PC-3 (cell line): ENCODE data around the gene SLC38A10. TPM values are rescaled to one million over a fixed set of nuclear protein-coding genes. Genes with fewer than 3 reads are reported as not detected.

Source experiments
- ATAC-seq: fragments of 200-7000 bp; cut with Tn5 transposase; 2 replicates; pipeline ENCODE4 v1.9.1; 2020; ENCODE audit warnings: mild to moderate bottlenecking, moderate library complexity
- BruUV-seq: library from RNA; stranded (reverse); fragments of 400-500 nt; replicated peaks from 2 replicates; lab custom pipeline; 2021; lab: Mats Ljungman, UMichigan
- CTCF ChIA-PET: fragments of 300-600 bp; sonication (Branson Sonifier 250); formaldehyde crosslinking; loops from one replicate; lab custom pipeline; 2022; ENCODE audit warnings: antibody characterized with exemption; lab: Charles Lee
- POLR2A ChIA-PET: fragments of 300-600 bp; sonication (Branson Sonifier 250); formaldehyde crosslinking; loops from one replicate; lab custom pipeline; 2022; ENCODE audit warnings: antibody characterized with exemption; ENCODE audit not compliant: unreplicated experiment; lab: Charles Lee
- DNase-seq: peaks from one replicate; pipeline ENCODE4 v3.0.0-alpha.2; 2015
- H2AFZ ChIP-seq: fragments of 300-600 bp; sonication (generic); 2 replicates; pipeline ENCODE4 v1.6.0; 2016; ENCODE audit warnings: antibody characterized with exemption, low read length
- H3F3A ChIP-seq: fragments of 300-600 bp; sonication (generic); one replicate; pipeline ENCODE4 v1.6.0; 2017; ENCODE audit warnings: antibody characterized with exemption, low read length, control low read depth, mild to moderate bottlenecking; ENCODE audit not compliant: unreplicated experiment
- H3K27ac ChIP-seq: fragments of 300-600 bp; sonication (generic); 2 replicates; pipeline ENCODE4 v1.5.1; 2016; ENCODE audit warnings: mild to moderate bottlenecking, low read length
- H3K27me3 ChIP-seq: fragments of 300-600 bp; sonication (generic); 2 replicates; pipeline ENCODE4 v1.6.1; 2016; ENCODE audit warnings: low read length, mixed read lengths
- H3K36me3 ChIP-seq: fragments of 300-600 bp; sonication (generic); 2 replicates; pipeline ENCODE4 v1.6.1; 2016; ENCODE audit warnings: low read depth, mixed run types, low read length, mixed read lengths
- H3K4me1 ChIP-seq: fragments of 300-600 bp; sonication (generic); 2 replicates; pipeline ENCODE4 v1.5.1; 2016; ENCODE audit warnings: low read length; ENCODE audit not compliant: insufficient read depth
- H3K4me2 ChIP-seq: fragments of 300-600 bp; sonication (generic); 2 replicates; pipeline ENCODE4 v1.6.0; 2016; ENCODE audit warnings: low read length
- H3K4me3 ChIP-seq: fragments of 300-600 bp; sonication (generic); 2 replicates; pipeline ENCODE4 v1.5.1; 2016; ENCODE audit warnings: mild to moderate bottlenecking, low read length, mixed read lengths
- H3K79me2 ChIP-seq: fragments of 300-600 bp; sonication (generic); 2 replicates; pipeline ENCODE4 v1.6.1; 2017; ENCODE audit warnings: low read length, mixed read lengths
- H3K9ac ChIP-seq: fragments of 300-600 bp; sonication (generic); 2 replicates; pipeline ENCODE4 v1.6.0; 2016; ENCODE audit warnings: mild to moderate bottlenecking, low read length
- H3K9me2 ChIP-seq: fragments of 300-600 bp; sonication (generic); replicated peaks from 2 replicates; pipeline ENCODE4 v1.6.1; 2016; ENCODE audit warnings: mixed run types, low read length, mixed read lengths
- H3K9me3 ChIP-seq: fragments of 300-600 bp; sonication (generic); 2 replicates; pipeline ENCODE4 v1.6.1; 2016; ENCODE audit warnings: low read length, mixed read lengths
- H4K20me1 ChIP-seq: fragments of 300-600 bp; sonication (generic); 2 replicates; pipeline ENCODE4 v1.6.1; 2016; ENCODE audit warnings: low read length, mixed read lengths
- CTCF ChIP-seq: fragments of 300-600 bp; sonication (generic); conservative IDR thresholded peaks from 2 replicates; pipeline ENCODE4 v1.5.1; 2017; ENCODE audit warnings: antibody characterized with exemption, low read depth, mild to moderate bottlenecking, low read length
- EZH2 ChIP-seq: fragments of 300-600 bp; sonication (generic); IDR thresholded peaks from one replicate; pipeline ENCODE4 v1.6.1; 2017; ENCODE audit warnings: antibody characterized with exemption, mild to moderate bottlenecking, low read length; ENCODE audit not compliant: unreplicated experiment
- EZH2phosphoT487 ChIP-seq: fragments of 300-600 bp; sonication (generic); IDR thresholded peaks from 2 replicates; pipeline ENCODE4 v1.6.1; 2018; ENCODE audit warnings: mild to moderate bottlenecking, antibody characterized with exemption, low read length, borderline replicate concordance
- intact Hi-C: fragments of 100-400 bp; cut with micrococcal nuclease; formaldehyde crosslinking; loops from 2 replicates; pipeline ENCODE4 v1.9.0; 2023
- total RNA-seq: library from RNA; depleted of rRNA; stranded (reverse); fragments of >200 nt; gene quantifications from 2 replicates; pipeline ENCODE4 v1.2.3, GENCODE V29; 2014

SLC38A10 gene
- total RNA-seq, 1 experiment from 2014 or later: 77.8 TPM

GRCh38 chr17:81290230-81290629 lies 4.9 kb downstream of the SLC38A10 start:
- H3K9me3 ChIP-seq: no peaks in the 10 kb centered on the region
- H3K9me2 ChIP-seq: no peaks in the 10 kb centered on the region
- no peak for DNase-seq
- BruUV-seq: no TSS peak
- peaks cover 5% of the 10 kb centered on the region; the same call in 1 of the 2 replicates for H3K36me3 ChIP-seq
- TF ChIP-seq CTCF: no peak
- H3K4me2 ChIP-seq: no peak overlapping the region
- H3K27ac ChIP-seq: no peak overlapping the region
- intact Hi-C loops: no loop called here
- no peaks in the 10 kb centered on the region for H3K27me3 ChIP-seq
- H3K4me3 ChIP-seq: no peak overlapping the region
- H2AFZ ChIP-seq: no peak overlapping the region
- no peaks in the 10 kb centered on the region for H4K20me1 ChIP-seq
- ChIA-PET CTCF (no interaction called here), POLR2A (no interaction called here)
- H3K4me1 ChIP-seq: peaks cover 7% of the 10 kb centered on the region; the same call in 1 of the 2 replicates
- no peak for ATAC-seq
- no peaks in the 10 kb centered on the region for H3F3A ChIP-seq
- no peak overlapping the region for H3K9ac ChIP-seq
- peaks cover 94% of the 10 kb centered on the region for H3K79me2 ChIP-seq

- H2AFZ ChIP-seq: no peak overlapping the region
- BruUV-seq: no TSS peak
- TF ChIP-seq CTCF (no peak), EZH2 (no peak), EZH2phosphoT487 (no peak)
- no peak overlapping the region for H3K4me2 ChIP-seq
- ChIA-PET CTCF (no interaction called here), POLR2A (no interaction called here)
- no peaks in the 10 kb centered on the region for H3K9me2 ChIP-seq
- no peak overlapping the region for H3K4me3 ChIP-seq
- no peaks in the 10 kb centered on the region for H3F3A ChIP-seq
- H3K4me1 ChIP-seq: peaks cover 7% of the 10 kb centered on the region; the same call in 1 of the 2 replicates
- intact Hi-C loops: no loop called here
- H4K20me1 ChIP-seq: no peaks in the 10 kb centered on the region
- H3K9ac ChIP-seq: no peak overlapping the region
- H3K9me3 ChIP-seq: no peaks in the 10 kb centered on the region
- peaks cover 93% of the 10 kb centered on the region for H3K79me2 ChIP-seq
- DNase-seq (no peak), ATAC-seq (no peak)
- H3K27ac ChIP-seq: no peak overlapping the region
- no peaks in the 10 kb centered on the region for H3K27me3 ChIP-seq
- peaks cover 5% of the 10 kb centered on the region; the same call in 1 of the 2 replicates for H3K36me3 ChIP-seq
These were observed 5.5 kb downstream of the SLC38A10 start for GRCh38 chr17:81289627-81290026.

- BruUV-seq: no TSS peak
- H4K20me1 ChIP-seq: no peaks in the 10 kb centered on the region
- ATAC-seq (no peak), DNase-seq (no peak)
- peaks cover 5% of the 10 kb centered on the region; the same call in 1 of the 2 replicates for H3K4me1 ChIP-seq
- POLR2A ChIA-PET: no interaction called here
- peaks cover 84% of the 10 kb centered on the region for H3K79me2 ChIP-seq
- no peak for TF ChIP-seq EZH2phosphoT487
- no peak for TF ChIP-seq EZH2
- no peak for TF ChIP-seq CTCF
- no peak overlapping the region for H3K9ac ChIP-seq
- no peaks in the 10 kb centered on the region for H3K9me2 ChIP-seq
- no peak overlapping the region for H3K27ac ChIP-seq
- intact Hi-C loops: no loop called here
- H3F3A ChIP-seq: no peaks in the 10 kb centered on the region
- no peaks in the 10 kb centered on the region for H3K27me3 ChIP-seq
- H3K9me3 ChIP-seq: no peaks in the 10 kb centered on the region
- peaks cover 5% of the 10 kb centered on the region; the same call in 1 of the 2 replicates for H3K36me3 ChIP-seq
- no peak overlapping the region for H3K4me3 ChIP-seq
- no peak overlapping the region for H3K4me2 ChIP-seq
- CTCF ChIA-PET: no interaction called here
- no peak overlapping the region for H2AFZ ChIP-seq
These were observed 6.4 kb downstream of the SLC38A10 start for GRCh38 chr17:81288715-81289114.
